Measurements from ENCODE around the gene MYH10.

The MYH10 gene

DNA sequence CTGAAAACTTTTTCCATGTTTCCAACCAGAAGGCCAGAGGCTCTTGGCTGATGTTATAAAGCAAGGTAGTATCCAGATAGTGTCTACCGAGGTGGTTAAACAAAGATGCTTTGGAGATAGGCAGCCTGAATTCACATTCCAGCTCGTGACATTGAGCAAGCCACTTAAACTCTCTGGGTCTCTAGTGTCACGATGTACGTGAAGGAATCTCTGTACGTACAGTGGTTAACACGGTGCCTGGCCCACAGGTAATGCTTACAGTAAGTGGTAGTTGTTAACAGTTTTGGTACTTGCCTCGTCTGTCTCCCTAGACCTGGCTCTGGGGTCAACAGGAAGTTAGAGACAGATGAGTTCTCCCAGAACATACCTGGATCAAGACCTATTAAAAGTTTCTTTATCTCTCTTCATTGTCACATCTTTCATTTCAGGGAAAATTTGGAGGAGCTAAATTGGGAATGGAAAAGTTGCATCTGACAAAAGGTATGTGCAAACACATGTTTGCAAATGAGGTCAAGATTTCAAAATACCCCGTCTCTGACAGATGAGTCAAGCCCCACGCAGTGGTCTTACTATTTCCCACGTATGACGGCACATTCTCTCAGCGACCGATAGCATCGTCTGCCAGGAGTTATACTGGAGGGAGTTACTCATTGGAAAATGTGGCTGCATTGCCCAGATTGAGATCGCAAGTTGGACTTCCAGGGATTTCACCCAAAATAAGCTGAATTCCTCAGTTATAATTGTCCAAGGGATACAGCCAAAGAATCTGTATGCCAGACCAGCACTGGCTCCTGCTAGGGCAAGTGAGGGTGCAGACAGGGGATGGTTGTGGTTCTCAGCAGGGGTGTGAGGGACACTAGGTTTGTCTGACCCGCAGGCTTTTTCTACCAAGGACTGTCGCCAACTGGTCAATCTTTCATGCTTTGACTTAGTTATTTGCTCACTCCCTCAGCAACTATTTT lies 18.9 kb upstream of the MYH10 start:
- DNase-seq (ENCODE audit: low read depth in 2 of 3, low spot score in 1 of 3): no peak

DNA sequence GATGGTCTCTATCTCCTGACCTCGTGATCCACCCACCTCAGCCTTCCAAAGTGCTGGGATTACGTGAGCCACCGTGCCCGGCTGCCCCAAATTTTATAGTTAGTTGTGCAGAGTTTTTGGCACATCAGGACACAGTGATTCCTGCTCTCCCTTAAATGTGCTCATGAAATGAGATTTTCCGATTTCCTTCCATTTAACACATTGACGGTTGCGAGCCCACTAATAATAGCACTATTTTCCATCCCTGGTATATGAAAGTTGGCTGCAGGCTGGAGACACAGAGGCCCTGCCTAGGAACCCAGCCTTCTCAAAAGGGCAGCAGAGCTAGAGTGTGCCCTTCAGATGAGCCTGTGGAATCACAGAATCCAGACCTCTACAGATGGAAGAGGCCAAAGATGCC lies 17.4 kb upstream of the MYH10 start:
- no peak for DNase-seq (ENCODE audit: low read depth in 2 of 3, low spot score in 1 of 3)

DNA sequence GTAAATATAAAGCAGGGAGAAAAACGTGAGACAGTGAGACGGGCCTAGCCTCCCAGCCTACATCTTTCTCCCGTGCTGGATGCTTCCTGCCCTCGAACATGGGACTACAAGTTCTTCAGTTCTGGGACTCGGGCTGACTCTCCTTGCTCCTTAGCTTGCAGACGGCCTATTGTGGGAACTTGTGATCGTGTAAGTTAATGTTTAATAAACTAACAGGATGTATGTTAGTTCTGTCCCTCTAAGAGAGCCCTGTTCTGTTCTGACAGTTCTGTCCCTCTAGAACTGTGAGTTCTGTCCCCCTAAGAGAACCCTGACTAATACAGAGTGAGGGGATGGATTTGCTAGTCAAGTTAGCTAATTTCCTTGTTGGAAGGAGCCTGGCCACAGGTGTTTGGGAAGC lies 16.7 kb upstream of the MYH10 start:
- DNase-seq (ENCODE audit: low read depth in 2 of 3, low spot score in 1 of 3): no peak

DNA sequence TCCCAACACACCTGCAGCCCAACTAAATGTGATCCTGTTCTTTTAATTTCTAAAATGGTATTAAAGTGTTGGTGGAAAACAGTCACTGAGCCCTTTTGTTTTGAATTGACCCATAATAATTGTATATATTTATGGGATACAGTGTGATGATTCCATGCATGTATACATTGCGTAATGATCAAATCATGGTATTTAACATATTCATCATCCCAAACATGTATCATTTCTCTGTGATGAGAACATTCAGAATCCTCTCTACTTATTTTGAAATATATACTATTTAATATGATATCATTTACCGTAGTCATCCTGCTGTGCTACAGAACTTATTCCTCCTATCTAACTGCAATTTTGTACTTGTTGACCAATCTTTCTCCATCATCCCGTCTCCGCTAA lies 14.0 kb upstream of the MYH10 start:
- no peak for DNase-seq (ENCODE audit: low read depth in 2 of 3, low spot score in 1 of 3)

DNA sequence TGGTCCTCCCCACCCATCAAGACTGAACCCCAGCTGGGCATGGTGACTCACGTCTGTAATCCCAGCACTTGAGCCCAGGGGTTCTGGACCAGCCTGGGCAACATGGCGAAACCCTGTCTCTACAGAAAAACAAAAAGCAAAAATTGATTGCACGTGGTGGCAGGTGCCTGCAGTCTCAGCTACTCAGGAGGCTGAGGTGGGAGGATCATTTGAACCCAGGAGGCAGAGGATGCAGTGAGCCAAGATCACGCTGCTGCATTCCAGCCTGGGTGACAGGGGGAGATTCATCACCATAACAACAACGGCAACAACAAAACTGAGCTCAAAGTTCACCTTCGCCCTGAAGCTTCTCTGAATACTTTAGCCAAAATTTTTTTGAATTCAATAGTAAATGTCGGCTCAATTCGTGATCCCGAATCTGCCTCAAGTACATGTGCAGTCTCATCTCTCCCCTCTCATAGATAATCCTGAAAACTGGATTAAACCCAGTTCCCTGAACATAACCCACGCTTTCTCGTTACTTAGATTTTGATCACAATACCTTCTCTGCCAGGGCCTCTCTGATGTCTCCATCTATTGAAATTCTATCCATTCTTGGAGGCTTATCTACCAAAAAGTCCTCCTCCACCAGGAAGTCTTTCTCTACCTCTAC lies 13.5 kb upstream of the MYH10 start:
- no peak for DNase-seq (ENCODE audit: low read depth in 2 of 3, low spot score in 1 of 3)

DNA sequence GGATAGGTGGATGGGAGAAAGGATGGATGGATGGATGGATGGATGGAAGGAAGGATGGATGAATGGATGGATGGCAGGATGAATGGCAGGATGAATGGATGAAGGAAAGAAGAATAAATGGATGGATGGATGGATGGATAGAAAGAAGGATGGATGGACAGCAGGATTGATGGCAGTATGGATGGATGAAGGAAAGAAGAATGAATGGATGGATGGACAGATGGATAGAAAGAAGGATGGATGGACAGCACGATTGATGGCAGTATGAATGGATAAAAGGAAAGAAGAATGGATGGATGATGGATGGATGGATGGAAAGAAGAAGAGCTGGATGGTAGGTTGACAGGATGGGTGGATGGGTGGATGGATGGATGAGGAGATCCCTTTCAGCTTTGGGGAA lies 9.2 kb upstream of the MYH10 start:
- DNase-seq (ENCODE audit: low read depth in 2 of 3, low spot score in 1 of 3): no peak

DNA sequence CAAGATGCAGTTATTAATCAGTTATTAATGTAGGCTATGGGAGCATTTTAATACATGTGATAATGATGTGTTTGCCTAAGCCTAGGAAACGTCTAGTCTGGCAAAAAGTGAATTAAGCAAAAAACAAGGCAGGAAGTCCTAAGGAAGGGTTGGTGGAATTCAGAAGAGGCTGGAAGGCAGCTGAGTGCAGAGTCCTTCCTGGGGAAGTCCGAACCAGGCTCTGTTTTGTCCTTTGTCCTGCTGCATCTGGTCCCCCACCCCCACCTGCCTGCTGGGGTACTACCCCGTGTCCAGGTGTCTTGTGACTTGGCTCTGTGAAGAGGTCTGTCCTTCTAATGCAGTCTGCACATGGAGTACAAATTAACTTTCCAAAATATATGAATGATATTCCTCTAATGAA lies 1.5 kb upstream of the MYH10 start:
- no peak for DNase-seq (ENCODE audit: low read depth in 2 of 3, low spot score in 1 of 3)

DNA sequence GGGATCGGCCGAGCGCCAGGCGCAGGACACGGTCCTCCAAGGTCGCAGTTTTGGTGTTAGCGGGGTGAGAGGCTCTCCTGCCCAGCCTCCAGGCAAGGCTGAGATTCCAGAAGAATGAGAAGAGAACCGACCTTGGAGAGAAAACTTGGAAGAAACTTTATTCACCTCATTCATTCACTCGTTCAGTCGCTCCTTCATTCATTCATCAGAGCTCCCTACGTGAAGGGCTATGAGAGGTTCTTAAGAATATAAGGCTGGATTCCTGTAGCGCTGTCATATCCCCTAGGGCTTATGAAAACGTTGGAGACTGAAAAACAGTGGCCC lies 991 bp upstream of the MYH10 start:
- DNase-seq (ENCODE audit: low read depth in 2 of 3, low spot score in 1 of 3): no peak

DNA sequence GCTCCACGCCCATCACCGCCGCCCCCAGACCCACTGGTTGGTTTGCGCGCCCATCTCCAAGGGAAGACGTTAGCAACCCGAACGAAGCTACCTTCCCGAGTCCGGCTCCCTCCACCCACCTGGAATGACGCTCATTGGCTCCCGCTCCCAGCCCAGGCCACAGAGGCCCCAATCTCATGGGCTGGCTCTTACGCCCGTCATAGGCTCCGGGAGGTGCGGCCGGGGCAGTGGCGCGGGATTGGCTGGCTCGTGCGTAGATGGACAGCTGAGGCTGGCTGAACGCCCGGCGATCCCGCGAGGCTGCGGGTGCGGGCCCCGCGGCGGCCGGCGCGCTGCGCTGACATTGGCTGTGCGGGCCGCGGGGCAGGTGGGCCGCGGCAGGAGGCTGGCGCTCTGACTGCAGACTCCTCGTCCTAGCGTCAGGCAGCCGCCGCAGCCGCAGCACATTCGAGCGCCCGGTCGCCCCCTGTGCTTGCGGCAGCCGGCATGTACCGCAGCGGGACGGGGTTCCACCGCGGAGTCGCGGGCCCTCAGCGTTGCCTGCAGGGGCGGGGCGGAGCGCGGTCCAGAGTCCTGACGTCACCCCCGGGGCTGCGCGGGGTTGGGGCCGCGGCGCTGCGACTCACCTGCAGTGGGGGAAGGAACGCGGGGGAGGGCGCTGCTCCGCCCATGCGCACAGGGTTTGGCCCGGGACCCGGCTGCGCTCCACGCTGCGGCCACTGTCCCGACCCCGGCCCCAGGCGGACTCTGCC lies 453 bp upstream of the MYH10 start:
- peak; percentile 89 to 90 (median 90) for DNase-seq (ENCODE audit: low read depth in 2 of 3, low spot score in 1 of 3)

DNA sequence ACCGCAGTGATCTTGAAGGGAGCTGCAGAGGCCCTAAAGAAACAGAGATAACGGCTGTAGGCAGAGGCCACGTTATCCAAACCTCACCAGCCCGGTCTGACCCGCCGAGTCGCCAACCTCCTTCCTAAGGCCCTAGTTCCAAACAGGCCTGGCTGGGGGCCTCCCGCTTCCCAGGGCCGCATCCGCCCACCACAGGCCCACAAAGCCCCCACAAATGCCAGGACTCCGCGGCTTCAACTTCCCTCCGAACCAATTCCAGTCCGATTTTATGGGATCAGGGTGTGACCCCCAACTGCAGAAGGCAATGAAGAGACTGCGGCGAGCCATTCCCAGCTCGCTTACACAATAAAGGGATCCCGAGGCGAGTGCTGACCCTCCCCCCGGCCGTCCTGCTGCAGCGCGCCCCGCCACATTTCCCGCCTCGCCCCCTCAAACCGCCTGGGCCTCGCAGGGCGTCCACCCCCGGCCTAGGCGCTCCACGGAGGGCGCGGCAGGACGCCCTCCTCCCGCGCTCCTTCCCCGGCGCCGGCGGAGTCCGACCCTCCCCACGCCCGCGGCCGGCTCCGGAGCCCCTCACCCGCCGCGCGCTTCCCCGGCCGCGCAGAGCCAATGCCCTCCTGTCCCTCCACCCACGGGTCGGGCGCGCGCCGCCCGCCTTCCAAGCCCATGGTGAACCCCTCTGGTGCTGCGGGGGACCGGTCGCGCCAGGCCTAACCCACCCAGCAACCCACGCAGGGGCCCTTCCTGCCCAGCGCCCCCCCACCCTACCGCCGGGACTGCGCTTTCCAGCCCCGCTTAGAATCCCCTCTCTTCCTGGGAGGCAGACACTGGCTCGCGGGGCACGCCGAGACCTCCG lies 926 bp downstream of the MYH10 start:
- DNase-seq (ENCODE audit: low read depth in 2 of 3, low spot score in 1 of 3): no peak

DNA sequence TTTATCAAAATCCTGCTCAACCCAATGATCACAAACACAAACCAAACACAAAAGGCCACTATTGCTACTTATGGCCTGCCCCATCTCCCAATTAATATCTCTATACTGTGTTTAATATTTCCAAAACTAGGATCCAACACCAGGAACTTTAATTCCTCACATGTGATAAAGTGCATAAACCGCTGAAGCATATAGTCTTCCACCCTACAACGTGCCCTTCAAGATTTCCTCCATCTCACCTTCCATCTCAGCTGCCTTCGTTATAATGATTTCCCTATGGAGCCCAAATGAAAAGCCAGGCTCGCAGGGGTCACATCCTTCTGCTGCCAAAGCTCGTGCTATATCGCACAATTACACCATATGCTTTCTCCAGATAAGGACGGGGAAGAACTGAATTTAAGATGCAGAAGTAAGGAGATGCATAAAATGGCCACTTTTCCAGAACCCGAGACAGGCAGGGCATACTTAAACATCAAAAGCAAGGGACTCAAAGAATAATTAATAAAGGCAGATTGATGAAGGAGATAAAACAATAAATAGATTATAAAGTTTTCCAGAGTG lies 1.8 kb downstream of the MYH10 start:
- no peak for DNase-seq (ENCODE audit: low read depth in 2 of 3, low spot score in 1 of 3)

DNA sequence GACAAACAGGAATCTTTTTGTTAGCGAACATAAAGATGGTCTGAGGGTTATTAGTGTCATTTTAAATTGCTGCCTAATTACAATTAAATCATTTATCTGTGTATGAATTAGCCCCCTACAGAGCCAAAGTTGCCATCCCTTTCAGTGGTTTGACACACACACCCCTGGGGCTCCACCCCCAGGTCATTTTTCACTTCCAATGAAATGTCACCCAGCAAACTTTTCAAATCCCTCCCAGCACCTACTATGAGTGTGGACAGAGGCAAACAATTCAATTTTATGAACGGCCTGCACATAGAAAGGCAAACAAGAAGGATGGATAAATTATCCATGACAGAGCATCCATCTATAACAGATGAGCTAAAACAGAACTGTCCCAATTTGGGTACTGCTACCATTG lies 2.4 kb downstream of the MYH10 start:
- no peak for DNase-seq (ENCODE audit: low read depth in 2 of 3, low spot score in 1 of 3)

DNA sequence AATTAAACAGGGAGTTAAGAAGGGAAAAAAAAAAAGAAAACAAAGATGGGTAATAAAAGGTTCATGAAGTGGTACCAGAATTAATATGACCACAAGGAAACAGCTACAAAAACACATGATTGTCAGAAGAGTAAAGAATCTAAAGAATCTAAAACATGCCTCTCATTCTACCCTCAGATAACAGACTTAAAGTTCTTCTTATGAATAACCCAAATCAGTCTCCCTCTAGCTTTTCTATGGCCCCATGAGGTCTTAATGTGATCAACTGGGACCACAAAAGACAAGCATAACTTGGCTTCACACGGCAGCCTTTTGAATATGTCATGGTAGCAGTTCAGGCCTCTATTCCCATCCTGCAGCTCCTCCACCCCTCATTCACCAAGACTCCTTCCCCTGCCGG lies 6.9 kb downstream of the MYH10 start:
- no peak for DNase-seq (ENCODE audit: low read depth in 2 of 3, low spot score in 1 of 3)

DNA sequence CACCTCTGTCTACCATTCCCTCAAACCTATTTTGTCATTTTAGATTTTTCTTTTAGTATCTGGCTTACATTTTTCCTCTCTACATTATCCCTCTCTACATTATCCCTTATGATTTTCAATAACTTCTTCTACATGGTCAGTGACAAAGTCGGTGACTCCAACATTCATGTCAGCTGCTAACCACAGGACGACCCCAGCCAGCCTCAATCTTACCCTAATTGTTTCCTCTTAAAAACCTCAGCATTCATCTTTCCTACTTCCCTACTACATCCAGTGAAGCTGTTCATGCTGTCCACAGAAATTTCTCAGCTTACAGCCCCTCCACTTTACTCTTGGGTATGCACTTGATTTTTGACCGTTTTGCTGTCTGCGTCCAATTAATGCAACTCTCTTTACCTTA lies 8.3 kb downstream of the MYH10 start:
- no peak for DNase-seq (ENCODE audit: low read depth in 2 of 3, low spot score in 1 of 3)

DNA sequence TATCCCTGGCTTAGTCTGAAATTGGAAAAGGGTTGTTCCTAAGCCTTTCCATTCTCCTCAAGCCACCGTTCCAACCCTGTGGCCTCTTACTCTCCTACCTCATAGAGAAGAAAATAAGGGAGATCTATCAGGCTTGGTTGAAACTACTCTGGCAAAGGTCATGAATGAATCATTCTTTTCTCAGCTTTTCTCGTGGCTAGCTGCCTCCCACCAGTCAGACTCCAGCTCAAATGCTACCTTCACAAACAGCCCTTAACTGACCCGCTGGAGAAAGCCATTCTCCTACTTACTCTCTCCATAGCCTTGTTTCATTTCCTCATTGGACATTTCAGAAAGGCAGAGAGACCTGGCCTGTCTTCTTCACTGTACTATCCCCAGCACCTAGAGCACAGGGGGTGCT lies 8.9 kb downstream of the MYH10 start:
- no peak for DNase-seq (ENCODE audit: low read depth in 2 of 3, low spot score in 1 of 3)

DNA sequence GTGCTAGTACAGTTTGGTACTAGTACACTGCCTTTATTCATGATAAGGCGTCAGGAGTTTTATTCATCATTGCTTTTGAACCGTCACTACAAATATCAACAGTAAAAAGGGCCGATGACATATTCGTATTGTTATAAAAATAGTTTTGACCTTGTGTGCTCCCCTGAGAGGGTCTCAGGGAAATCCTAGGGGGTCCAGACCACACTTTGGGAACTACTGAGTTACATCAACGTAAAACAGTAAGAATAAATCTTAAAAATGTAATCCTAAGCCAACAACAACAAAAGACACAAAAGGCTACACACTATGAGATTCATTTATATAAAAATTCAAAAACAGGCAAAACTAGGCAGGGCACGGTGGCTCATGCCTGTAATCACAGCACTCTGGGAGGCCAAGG lies 11.2 kb downstream of the MYH10 start:
- DNase-seq (ENCODE audit: low read depth in 2 of 3, low spot score in 1 of 3): no peak

DNA sequence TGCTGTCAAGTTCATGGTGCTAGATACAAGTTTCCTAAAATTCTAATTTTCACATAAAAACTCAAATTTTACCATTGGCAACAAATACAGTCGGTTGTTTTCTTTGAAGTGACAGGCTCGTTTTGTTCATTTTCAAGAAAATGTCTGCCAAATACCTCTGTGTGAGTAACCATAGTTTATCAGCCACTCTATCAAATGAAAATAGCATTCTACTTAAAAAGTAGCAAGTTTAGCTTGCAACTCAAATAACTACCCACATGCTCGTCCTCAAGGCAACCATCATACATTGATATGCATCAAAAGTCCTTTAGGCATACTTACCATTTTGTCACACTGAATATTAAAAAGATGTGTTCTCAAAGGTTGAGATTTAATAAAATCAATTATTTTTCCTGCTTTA lies 11.7 kb downstream of the MYH10 start:
- DNase-seq (ENCODE audit: low read depth in 2 of 3, low spot score in 1 of 3): no peak

DNA sequence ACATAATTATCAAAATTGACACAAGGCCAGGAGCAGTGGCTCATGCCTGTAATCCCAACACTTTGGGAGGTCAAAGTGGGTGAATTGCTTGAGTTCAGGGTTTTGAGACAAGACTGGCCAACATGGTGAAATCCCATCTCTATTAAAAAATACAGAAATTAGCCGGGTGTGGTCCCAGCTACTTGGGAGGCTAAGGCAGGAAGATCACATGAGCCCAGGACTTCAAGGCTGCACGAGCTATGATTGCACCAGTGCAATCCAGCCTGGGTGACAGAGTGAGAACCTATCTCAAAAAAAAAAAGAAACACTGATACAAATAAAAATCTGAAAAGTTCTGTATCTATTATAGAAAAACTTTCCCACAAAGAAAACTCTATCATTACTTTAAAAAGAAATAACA lies 15.5 kb downstream of the MYH10 start:
- DNase-seq (ENCODE audit: low read depth in 2 of 3, low spot score in 1 of 3): no peak

DNA sequence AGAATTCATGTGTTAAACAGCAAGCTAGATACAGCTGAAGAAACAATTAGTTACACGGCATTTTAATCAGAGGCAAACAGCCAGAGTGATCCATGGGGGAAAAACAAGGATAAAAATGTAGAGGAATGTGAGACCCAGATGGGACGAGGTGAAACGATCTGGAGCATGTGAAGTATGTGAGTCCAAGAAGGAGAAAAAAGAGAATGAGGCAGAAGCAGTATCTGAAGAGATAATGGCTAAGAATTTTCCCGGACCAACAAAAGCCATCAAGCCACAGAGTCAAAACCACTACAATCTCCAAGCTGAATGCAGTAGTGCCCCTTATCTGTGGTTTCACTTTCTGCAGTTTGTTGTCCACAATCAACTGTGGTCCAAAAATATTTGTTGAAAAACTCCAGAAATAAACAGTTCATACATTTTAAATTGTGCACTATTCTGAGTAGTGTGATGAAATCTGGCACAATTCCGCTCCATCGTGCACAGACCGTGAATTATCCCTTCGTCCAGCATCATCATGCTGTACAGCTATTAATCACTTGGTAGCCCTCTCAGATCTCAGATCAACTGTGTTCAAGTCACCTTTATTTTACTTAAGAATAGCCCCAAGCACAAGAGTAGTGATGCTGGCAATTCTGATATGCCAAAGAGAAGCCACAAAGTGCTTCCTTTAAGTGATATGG lies 18.8 kb downstream of the MYH10 start:
- DNase-seq (ENCODE audit: low read depth in 2 of 3, low spot score in 1 of 3): no peak

DNA sequence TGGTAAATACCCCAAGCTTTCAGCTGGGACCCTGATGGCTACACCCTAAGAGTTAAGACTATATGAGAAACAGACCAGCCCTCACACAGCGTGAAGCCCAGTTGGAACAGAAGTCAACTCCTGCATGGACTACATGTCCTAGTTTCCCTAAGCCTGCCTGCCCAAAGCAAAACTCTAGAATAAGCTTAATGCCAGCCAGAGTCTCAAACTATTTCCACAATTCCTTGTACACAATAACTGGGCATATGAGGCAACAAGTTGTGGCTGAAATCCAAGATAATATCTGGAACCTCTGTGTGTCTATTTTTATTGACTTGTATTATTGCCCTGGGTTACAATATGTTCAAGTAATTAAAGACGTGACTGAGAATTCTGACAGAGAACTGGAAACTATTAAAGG lies 19.4 kb downstream of the MYH10 start:
- no peak for DNase-seq (ENCODE audit: low read depth in 2 of 3, low spot score in 1 of 3)

All from stimulated activated CD4-positive, alpha-beta T cell treated with anti-CD3 and anti-CD28 coated beads, Interleukin-12 subunit alpha, Interleukin-12 subunit beta, amount 100 ng/mL, for 48 hours (primary cell).